ENCODE measurements around the gene SPATA13.
"Not testable (repeated sequence)": the region's sequence is repeated elsewhere in the genome, so short reads cannot be mapped to it uniquely, and the experiment has no call there.

SPATA13 gene

DNA sequence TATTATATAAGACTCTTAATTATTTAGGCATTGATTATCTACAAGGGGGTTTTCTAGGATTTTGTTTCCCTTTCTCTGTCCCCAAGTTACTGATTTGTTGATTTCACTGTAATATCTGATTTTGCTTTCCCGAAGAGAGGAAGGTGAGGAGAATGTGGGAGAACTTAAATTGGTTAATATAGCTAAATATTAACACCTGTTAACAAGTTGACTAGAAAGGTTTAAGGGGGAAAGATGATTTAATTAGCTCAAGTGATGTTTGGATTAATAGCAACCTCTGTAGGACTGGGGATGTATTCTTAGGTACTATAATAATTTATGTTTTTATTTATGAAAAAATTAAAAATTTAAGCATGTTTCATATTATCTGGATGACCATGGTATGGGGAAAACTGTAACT, 35.1 kb downstream of the SPATA13 start:
- DNase-seq (ENCODE audit: low read depth): no peak

GRCh38 chr13:24196593-24197197, 36.2 kb downstream of the SPATA13 start:
- DNase-seq (ENCODE audit: low read depth): no peak

DNA sequence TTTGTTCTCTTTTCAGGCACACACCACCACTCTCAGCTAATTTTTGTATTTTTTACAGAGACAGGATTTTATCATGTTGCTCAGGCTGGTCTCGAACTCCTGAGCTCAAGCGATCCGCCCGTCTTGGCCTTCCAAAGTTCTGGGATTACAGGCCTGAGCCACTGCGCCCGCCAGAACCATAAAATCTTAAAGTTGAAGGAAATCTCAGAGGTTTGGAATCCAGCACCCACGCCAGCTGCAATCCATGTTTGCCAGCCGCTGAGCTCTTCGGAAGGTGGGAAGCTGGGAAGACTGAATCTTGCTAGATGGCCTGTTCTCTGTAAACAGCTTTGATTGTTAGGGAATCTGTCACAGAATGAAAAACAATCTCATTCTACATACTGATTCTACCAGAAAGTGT, 38.5 kb downstream of the SPATA13 start:
- peak; percentile 47 for DNase-seq (ENCODE audit: low read depth)

DNA sequence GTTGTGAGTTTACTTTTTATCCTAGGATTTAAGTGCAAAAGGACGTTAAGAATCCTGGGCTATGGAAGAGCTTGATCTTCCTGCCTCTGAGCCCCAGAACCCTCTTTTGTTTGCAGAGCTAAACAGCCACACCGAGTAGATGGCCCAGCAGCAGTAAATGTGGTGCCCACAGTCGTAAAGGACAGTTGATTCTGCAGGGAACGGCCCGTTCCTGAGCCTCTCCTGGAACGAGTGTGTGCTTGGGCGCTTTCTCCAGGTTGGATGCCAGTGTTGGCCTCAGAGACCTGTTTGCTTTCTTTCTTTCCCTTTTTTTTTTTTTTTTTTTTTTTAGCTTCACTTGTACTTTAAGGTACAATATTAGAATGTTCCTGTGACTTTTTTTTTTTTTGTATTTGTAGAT, 41.7 kb downstream of the SPATA13 start:
- no peak for DNase-seq (ENCODE audit: low read depth)

DNA sequence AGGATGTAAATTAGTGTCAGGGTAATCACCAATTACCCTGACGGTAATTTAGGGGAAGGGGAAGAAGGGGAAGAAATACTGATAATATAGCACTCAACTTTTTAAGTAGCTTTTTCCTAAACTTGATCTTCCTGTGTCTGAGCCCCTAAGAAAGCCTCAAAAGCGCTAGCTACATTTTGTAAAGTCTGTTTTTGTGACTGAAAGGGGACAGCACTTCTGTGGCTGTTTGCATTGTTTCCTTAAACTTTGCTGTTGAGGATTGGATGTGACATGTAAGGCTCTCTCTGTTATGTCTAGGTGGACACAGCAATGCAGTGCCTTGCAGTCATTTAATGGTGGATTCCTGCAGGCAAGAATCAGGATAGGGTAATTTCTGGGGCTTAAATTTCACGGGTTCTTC, 42.8 kb downstream of the SPATA13 start:
- DNase-seq (ENCODE audit: low read depth): no peak

GRCh38 chr13:24203811-24204210, 43.3 kb downstream of the SPATA13 start:
- no peak for DNase-seq (ENCODE audit: low read depth)

DNA sequence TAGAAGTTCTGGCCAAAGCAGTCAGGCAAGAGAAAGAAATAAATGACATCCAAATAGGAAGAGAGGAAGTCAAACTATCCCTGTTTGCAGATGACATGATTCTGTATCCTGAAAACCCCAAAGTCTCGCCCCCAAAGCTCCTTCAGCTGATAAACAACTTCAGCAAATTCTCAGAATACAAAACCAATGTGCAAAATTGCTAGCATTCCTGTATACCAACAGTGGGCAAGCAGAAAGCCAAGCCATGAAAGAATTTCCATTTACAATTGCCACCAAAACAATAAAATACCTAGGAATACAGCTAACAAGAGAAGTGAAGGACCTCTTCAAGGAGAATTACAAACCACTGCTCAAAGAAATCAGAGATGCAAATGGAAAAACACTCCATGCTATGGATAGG, 44.6 kb downstream of the SPATA13 start:
- DNase-seq (ENCODE audit: low read depth): not testable (repeated sequence)

GRCh38 chr13:24207841-24208667, 47.5 kb downstream of the SPATA13 start:
- peak; percentile 85 for DNase-seq (ENCODE audit: low read depth)

GRCh38 chr13:24209138-24209537, 48.6 kb downstream of the SPATA13 start:
- no peak for DNase-seq (ENCODE audit: low read depth)

DNA sequence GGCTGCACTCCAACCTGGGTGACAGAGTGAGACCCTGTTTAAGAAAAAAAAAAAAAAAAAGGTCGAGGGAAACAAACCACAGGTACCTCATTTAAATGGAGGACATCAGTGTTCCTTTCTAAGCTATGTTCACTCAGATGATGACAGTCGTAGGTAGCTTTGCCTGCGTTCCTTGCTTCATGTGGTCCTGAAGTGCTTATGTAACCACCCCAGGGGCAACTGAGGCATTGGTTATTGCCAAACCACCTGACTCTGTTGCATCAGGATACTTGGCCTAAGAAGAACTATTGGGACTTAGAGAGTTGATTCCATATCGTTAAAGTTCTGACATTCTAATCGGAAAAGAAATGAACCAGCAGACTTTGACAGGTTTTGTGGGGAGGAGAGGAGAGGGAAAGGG, 51.7 kb downstream of the SPATA13 start:
- no peak for DNase-seq (ENCODE audit: low read depth)

DNA sequence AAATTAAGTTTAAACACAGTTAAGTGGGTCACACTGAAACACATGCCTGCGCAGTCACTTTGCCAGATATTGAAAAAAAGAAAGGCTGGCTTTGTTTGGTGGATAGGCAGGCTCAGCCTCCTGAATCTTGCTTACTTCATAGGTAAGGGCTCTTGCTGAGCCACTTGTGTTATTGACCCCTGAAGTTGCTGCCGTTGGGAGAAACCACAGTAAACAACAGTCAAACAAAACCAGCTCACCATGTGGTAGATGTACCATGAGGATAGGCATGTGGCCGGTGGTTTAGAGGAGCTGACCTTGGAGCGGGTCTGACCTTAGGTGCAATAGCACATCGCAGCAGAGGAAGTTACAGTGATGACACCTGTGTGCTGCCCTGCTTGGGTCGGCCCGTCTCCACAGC, 52.2 kb downstream of the SPATA13 start:
- DNase-seq (ENCODE audit: low read depth): no peak

GRCh38 chr13:24213932-24214331, 53.4 kb downstream of the SPATA13 start:
- no peak for DNase-seq (ENCODE audit: low read depth)

DNA sequence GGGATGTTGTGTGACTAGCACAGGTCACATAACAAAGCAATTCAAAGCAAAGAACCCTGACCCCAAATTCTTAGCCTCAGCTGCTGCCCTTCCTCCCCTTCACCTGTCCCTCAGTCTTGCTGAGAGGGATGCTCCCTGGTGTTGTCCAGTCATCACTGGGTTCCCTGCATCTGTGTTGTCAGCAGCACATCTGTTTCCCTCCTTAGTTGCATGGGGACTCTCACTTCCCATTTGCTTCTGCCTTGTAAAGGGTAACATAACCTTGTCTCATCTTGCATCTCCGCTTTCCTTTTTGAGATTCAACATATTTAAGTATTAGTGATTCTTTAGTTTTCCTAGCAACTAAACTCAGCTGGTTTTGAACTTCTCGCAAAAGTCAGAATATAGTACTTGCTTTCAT, 54.0 kb downstream of the SPATA13 start:
- DNase-seq (ENCODE audit: low read depth): no peak

- no peak for DNase-seq (ENCODE audit: low read depth)
Observed at GRCh38 chr13:24215126-24215525, 54.6 kb downstream of the SPATA13 start.

DNA sequence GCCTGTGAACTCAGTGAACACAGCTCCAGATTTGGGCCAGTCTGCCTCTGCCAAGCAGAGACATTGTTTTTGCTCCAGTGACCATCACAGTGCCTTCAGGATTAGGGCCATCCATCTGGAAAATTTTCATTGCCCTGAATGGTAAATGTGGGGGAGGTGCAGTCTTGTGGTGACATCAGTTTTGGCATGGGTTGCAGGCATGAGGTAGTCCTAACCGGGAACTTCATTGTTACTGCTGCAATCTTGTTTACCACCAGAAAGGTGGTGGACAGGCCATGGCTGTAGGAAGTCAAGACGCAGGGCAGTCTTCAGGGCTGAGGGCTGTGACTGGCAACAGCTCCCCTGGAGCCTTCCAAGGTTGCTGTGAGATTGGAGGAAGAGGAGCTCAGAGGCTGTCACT, 55.2 kb downstream of the SPATA13 start:
- DNase-seq (ENCODE audit: low read depth): peak; percentile 54

- no peak for DNase-seq (ENCODE audit: low read depth)
Observed at GRCh38 chr13:24216176-24216575, 55.7 kb downstream of the SPATA13 start.

DNA sequence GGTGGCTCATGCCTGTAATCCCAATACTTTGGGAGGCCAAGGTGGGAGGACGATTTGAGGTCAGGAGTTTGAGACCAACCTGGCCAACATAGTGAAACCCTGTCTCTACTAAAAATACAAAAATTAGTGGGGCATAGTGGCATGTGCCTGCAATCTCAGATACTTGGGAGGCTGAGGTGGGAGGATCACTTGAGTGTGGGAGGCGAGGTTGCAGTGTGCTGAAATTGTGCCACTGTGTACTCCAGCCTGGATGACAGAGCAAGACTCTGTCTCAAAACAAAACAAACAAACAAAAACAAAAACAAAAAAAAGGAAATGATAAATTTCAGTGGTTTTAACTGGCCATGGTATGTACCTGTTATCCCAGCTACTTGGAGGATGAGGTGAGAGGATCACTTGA, 56.3 kb downstream of the SPATA13 start:
- DNase-seq (ENCODE audit: low read depth): not testable (repeated sequence)

- DNase-seq (ENCODE audit: low read depth): peak; percentile 55
Observed at GRCh38 chr13:24217601-24218281, 57.2 kb downstream of the SPATA13 start.

DNA sequence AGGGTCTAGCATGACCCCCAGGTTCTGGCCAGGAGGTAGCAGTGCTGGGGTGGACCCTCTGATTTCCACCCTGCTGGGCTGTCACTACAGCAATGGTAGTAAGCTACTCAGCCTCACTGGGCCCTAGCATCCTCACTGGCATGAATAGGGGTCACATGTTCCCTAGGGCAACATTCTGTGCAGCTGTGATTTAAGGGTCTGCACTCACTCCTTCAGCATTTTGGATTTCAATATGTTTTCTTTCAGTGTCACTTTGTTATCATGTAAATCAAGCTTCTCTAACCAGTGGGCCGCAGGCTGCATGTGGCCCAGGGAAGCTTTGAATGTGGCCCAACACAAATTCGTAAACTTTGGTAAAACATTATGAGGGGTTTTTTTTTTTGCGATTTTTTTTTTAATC, 57.8 kb downstream of the SPATA13 start:
- DNase-seq (ENCODE audit: low read depth): no peak

GRCh38 chr13:24218977-24219376, 58.5 kb downstream of the SPATA13 start:
- peak; percentile 83 for DNase-seq (ENCODE audit: low read depth)

- DNase-seq (ENCODE audit: low read depth): peak; percentile 85
Observed at GRCh38 chr13:24220086-24220703, 59.7 kb downstream of the SPATA13 start.

- no peak for DNase-seq (ENCODE audit: low read depth)
Observed at GRCh38 chr13:24221007-24221406, 60.5 kb downstream of the SPATA13 start.

DNA sequence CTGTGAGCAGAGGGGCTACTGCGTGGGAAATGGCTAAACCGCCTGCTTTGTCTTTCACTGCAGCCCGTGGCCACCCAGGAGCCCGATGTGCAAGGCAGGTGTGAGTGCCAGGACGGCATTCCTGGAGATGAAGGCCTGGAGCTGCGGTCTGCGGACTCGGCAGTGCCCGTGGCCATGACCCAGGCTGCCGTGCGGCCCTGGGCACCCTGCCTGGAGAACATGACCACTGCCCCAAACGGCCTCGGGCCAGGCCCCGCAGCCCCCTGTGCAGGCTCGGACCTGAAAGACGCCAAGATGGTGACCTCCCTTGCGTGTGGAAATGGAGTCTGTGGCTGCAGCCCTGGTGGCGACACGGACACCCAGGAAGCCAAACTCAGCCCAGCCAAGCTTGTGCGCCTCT, 62.2 kb downstream of the SPATA13 start:
- no peak for DNase-seq (ENCODE audit: low read depth)
